Stimulated activated CD8-positive, alpha-beta memory T cell treated with anti-CD3 and anti-CD28 coated beads, Interleukin-15, amount 100 ng/mL, for 1 hour (primary cell): ENCODE measurements around the gene ENOX2.

ENCODE experiments used
- DNase-seq: peaks from one replicate; pipeline ENCODE4 v3.0.0-alpha.2; 2020; ENCODE audit warnings: low read depth

ENOX2 gene

GRCh38 chrX:130884627-130885026, 18.4 kb downstream of the ENOX2 start:
- no peak for DNase-seq

DNA sequence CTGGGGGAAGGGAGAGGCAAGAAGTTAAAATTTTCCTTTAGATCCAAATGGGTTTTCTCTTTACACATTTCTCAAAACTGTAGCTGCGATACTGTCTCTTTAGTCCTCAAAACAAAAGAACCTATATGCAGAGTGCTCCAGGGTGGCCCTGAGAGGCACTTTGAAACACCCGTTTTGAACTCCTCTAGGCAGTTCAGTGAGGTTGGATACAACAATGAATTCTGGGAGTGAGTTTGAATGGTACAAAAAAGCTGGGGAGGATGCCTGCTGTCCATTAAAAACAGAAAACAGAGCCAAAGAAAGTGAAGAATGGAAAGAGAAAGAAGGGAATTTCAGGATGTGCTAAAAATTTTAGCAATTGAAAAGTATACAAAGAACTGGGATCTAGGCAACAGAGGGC, 23.1 kb downstream of the ENOX2 start:
- no peak for DNase-seq

- DNase-seq: no peak
Measured at GRCh38 chrX:130878350-130879341, 24.4 kb downstream of the ENOX2 start.

- no peak for DNase-seq
Measured at GRCh38 chrX:130877892-130878341, 25.1 kb downstream of the ENOX2 start.

DNA sequence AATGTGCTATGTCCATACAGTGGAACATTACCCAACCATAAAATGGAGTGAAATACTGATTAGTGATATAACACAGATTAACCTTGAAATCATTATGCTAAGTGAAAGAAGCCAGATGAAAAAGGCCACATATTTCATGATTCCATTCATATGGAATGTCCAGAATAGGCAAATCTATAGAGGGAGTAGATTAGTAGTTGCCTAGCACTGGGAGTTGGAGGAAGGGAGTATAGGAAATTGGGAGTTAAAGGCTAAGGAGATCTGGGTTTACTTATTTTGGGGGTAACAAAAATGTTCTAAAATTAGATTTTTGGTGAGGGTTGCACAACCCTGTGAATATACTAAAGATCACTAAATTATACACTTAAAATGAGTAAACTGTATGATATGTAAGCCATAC, 26.8 kb downstream of the ENOX2 start:
- no peak for DNase-seq

- DNase-seq: no peak
Measured at GRCh38 chrX:130874751-130875150, 28.3 kb downstream of the ENOX2 start.

- no peak for DNase-seq
Measured at GRCh38 chrX:130869239-130869638, 33.8 kb downstream of the ENOX2 start.

DNA sequence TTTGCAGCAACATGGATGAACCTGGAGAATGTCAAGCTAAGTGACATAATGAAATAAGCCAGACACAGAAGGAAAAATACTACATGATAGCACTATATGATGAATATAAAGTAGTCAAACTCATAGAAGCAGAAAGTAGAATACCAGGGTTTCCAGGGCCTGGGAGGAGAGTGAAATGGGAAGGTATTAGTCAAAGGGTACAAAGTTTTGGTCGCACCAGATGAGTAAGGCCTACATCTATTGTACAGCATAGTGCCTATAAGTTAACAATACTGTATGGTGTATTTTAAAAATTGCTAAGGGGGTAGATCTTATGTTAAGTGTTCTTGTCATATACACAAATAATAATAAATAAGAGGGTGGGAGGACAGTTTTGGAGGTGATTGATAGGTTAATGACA, 41.5 kb downstream of the ENOX2 start:
- DNase-seq: no peak

GRCh38 chrX:130857207-130857606, 45.8 kb downstream of the ENOX2 start:
- no peak for DNase-seq

DNA sequence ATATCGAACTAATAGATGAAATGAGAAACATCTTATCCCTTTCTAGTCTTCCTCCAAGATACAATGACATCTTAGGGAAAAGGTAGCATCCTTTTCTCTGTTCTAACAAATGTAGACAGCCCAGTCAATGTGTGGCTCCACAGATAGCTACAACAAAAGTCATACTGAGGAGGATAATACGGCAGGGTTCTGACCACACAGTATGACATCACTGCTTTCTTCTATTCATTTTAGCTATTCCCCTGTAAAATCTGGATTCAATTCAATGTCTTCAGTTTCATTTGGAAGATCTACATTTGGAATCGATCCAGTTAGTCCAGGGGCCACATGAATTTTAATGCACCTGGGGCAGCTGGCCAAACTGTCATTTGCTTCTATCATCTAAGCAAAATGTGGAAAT, 51.4 kb downstream of the ENOX2 start:
- DNase-seq: no peak

- no peak for DNase-seq
Measured at GRCh38 chrX:130848763-130849162, 54.2 kb downstream of the ENOX2 start.

DNA sequence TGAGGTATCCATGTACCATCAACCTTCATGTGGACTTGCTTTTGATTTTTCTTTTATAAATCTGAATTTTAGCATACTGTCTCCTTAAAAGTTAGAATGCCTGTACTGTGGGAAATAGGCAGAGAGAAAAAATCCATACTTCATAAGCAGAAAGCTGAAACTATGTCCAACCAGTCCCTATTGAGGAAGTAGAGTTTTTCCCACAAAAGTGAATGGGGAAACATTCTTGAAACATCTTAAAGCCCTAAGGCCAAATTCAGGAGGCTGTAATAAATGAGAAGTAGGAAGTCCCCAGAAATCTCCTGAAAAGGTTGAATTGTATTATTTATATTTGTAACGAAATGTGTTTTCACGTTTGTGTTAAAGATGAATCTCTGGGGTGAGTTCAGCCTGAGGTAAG, 56.3 kb downstream of the ENOX2 start:
- DNase-seq: no peak

- no peak for DNase-seq
Measured at GRCh38 chrX:130841776-130842175, 61.2 kb downstream of the ENOX2 start.

GRCh38 chrX:130840345-130840744, 62.7 kb downstream of the ENOX2 start:
- no peak for DNase-seq

DNA sequence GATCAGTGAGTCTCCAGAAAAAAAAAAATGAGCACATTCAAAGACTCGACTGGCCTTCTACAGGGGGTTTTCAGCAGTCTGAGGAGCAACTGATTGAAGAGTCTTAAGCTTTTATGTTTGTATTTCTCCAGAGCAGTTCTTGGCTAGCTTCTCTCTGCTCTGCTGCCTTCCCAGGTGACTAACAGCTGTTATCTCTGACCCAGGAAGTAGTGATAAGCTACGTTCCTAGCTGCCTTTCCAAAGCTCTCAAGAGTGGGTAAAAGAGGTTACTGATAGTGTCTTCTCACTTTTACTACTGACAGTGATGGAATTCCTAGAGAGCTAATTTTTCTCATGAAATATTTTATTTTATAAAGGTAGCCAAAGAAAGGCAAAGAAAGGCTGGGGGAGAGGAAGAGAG, 66.6 kb downstream of the ENOX2 start:
- DNase-seq: no peak

- DNase-seq: no peak
Measured at GRCh38 chrX:130834830-130835229, 68.2 kb downstream of the ENOX2 start.

GRCh38 chrX:130834149-130834548, 68.9 kb downstream of the ENOX2 start:
- DNase-seq: no peak

DNA sequence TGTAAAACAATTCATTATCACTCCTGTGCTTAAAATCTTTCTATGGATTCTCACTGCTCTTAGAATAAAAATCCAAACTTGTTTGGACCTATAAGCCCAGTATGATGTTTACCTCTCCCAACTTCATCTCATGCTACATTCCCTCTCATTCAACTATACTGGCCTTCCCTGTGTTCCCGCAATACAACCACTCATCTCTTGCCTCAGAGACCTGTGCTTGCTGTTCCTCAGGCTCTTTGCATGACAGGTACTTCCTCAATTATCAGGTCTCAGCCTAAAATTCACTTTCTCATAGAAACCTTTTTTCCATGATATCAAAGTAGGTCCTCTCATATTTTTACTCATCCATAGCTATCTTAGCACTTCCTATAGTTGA, 71.7 kb downstream of the ENOX2 start:
- DNase-seq: no peak

DNA sequence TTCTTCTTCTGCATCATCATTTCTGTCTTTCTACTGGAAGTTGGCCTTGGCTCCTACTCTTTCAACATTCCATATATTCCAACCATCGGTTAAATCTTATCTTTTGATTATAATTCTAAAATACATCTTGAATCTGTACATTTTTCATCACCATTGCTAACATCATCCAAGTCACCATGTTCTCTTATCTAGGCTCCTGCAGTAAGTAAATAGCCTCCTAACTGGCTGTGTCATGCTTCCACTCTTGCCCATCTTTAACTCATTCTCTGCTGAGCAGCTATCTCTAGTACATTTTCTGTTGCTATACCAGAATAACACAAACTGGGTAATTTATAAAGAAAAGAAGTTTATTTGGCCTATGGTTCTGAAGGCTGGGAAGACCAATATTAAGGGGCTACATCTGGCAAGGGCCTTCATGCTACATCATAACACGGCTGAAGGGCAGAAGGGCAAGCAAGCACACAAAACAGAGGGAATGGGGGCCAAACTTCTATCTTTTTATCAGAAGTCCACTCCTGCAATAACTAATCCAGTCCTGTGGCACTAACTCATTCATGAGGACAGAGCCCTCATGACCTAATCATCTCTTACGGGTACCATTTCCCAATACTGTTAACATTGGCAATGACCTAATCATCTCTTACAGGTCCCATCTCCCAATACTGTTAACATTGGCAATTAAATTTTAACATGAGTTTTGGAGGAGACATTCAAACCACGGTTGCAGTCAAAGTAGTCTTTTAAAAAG, 72.2 kb downstream of the ENOX2 start:
- DNase-seq: no peak

DNA sequence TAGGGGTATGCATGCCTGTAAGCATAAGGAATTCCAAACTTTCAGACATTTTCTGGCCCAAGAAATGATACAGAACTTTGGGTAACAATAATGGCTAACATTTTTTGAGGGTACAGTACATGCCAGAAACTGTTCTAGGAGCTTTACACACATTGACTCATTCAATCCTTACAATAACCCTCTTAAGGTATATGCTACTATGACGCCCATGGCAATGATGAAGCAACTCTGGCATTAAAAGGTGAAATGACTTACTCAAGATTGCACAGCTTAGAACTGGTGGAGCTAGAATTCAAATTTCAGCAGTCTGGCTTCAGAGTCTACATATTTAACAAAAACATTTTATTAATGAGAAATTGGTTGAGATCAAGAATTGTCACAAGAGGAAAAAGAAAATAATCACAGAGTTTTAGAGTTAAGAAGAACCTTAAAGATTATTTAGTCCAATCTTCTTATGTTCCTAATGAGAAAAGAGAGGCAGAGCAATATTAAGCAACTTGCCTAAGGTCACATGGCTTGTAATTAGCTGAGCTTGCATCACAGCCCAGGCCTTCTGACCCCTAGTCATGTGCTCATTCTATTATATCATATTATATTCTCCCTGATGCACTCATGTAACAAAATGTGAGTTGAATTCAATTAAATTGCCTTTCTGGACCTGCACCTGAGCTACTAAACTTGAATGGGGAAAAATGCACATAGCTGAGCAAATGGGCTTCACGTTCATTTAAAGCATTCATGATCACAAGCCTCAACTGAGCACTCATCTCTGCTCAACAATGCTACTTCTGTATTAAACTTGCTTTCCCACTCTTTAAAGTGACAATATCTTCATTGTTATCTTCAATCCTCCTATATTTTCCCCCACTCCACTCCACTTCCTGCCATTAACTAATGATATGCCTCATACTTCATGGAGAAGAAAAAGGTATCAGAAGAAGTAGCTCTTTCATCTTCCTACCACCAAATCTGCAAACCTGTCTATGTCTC, 73.2 kb downstream of the ENOX2 start:
- no peak for DNase-seq

GRCh38 chrX:130828641-130829040, 74.4 kb downstream of the ENOX2 start:
- DNase-seq: no peak

DNA sequence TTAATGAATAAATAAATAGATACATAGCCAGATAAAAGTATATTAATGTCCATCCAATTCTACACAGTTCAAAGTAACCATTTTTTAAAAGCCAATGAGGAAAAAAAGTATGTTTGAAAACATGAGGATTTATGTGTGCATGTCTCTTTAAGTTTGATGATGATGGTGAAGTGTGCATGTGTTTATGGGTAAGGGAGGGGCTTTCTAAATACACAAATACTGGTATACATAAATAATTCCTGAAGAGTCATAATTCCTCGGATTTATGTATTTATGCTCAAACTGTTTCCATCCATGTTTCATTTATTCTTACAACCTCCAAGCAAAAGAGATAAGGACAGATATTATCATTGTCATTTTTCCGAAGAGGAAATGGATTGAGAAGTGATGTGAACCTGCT, 75.4 kb downstream of the ENOX2 start:
- DNase-seq: no peak
